Keratinocyte (primary cell): ENCODE data around the gene PRKCE. TPM values are rescaled to one million over a fixed set of nuclear protein-coding genes. Genes with fewer than 3 reads are reported as not detected.

Source experiments
- DNase-seq: peaks from one replicate; pipeline ENCODE4 v3.0.0-alpha.2; 2011; ENCODE audit warnings: low read depth, missing footprints, low spot score
- FAIRE-seq: peaks from 2 replicates; lab custom pipeline; 2011; peaks lifted over from hg19 to GRCh38; lab: Jason Lieb, UNC
- H2AFZ ChIP-seq: 2 replicates; pipeline ENCODE4 v1.6.0; 2012; ENCODE audit warnings: low read length, control low read depth, inconsistent platforms; ENCODE audit not compliant: control insufficient read depth
- H3K27ac ChIP-seq: 2 replicates; pipeline ENCODE4 v1.5.1; 2011; ENCODE audit warnings: low read length; ENCODE audit not compliant: control insufficient read depth, insufficient read depth
- H3K27me3 ChIP-seq: 3 replicates; pipeline ENCODE4 v1.6.0; 2011; ENCODE audit warnings: low read length; ENCODE audit not compliant: control insufficient read depth, insufficient read depth; ENCODE audit errors: extremely low read depth
- H3K36me3 ChIP-seq, 2 experiments: 2 replicates in 1 of 2; 3 replicates in 1 of 2; pipeline ENCODE4 v1.5.1; 2011; ENCODE audit warnings: low read length in 2 of 2, mild to moderate bottlenecking in 1 of 2; ENCODE audit not compliant: control insufficient read depth in 2 of 2, insufficient read depth in 2 of 2; ENCODE audit errors: extremely low read depth in 1 of 2
- H3K4me1 ChIP-seq: 3 replicates; pipeline ENCODE4 v1.5.1; 2011; ENCODE audit warnings: low read length; ENCODE audit not compliant: control insufficient read depth, insufficient read depth; ENCODE audit errors: extremely low read depth
- H3K4me2 ChIP-seq: 3 replicates; pipeline ENCODE4 v1.6.0; 2011; ENCODE audit warnings: low read depth, low read length; ENCODE audit not compliant: control insufficient read depth, insufficient read depth; ENCODE audit errors: extremely low read depth
- H3K4me3 ChIP-seq, 3 experiments: fragments of 200-600 bp in 1 of 3; sonication (generic) in 1 of 3; 2 replicates in 2 of 3; 3 replicates in 1 of 3; pipeline ENCODE4 v1.5.1; 2011 to 2016; ENCODE audit warnings: low read length in 3 of 3, mild to moderate bottlenecking in 3 of 3, control low read depth in 2 of 3, inconsistent platforms in 1 of 3, low read depth in 1 of 3, mixed read lengths in 1 of 3, mixed run types in 1 of 3, moderate library complexity in 1 of 3; ENCODE audit not compliant: control insufficient read depth in 2 of 3, insufficient read depth in 2 of 3; ENCODE audit errors: extremely low read depth in 1 of 3
- H3K79me2 ChIP-seq: 2 replicates; pipeline ENCODE4 v1.6.0; 2012; ENCODE audit warnings: low read length; ENCODE audit not compliant: control insufficient read depth, insufficient read depth
- H3K9ac ChIP-seq: 3 replicates; pipeline ENCODE4 v1.6.0; 2011; ENCODE audit warnings: low read length; ENCODE audit not compliant: control insufficient read depth, insufficient read depth; ENCODE audit errors: extremely low read depth
- H3K9me1 ChIP-seq: 3 replicates; pipeline ENCODE4 v1.6.0; 2011; ENCODE audit warnings: low read length; ENCODE audit not compliant: control insufficient read depth, insufficient read depth; ENCODE audit errors: extremely low read depth
- H3K9me3 ChIP-seq: 2 replicates; pipeline ENCODE4 v1.5.1; 2012; ENCODE audit warnings: low read depth, low read length; ENCODE audit not compliant: control insufficient read depth
- H4K20me1 ChIP-seq: 3 replicates; pipeline ENCODE4 v1.6.0; 2011; ENCODE audit warnings: low read length; ENCODE audit not compliant: control insufficient read depth, insufficient read depth; ENCODE audit errors: extremely low read depth
- CTCF ChIP-seq, 3 experiments: IDR thresholded peaks in 1 of 3; conservative IDR thresholded peaks in 1 of 3; optimal IDR thresholded peaks in 1 of 3; 2 replicates in 2 of 3; 3 replicates in 1 of 3; pipeline versions ENCODE3 to v1.5.1; 2011; ENCODE audit warnings: low read length in 3 of 3, mild to moderate bottlenecking in 3 of 3, moderate library complexity in 2 of 3, control low read depth in 1 of 3, inconsistent platforms in 1 of 3; ENCODE audit not compliant: insufficient read depth in 2 of 3; ENCODE audit errors: extremely low read depth in 1 of 3
- EZH2 ChIP-seq: IDR thresholded peaks from one replicate; pipeline ENCODE4 v1.6.1; 2012; ENCODE audit warnings: inconsistent platforms, mild to moderate bottlenecking, low read length, moderate library complexity
- dilution Hi-C: fragments of 300-500 bp; cut with MboI; formaldehyde crosslinking; loops from one replicate; pipeline ENCODE4 v1.7.0; 2020; ENCODE audit warnings: low sequenced_read_pairs; ENCODE audit not compliant: extremely low pct_ligation_motif_present
- polyA plus RNA-seq, 5 experiments: library from polyadenylated mRNA; depleted of rRNA in 3 of 5; stranded (reverse) in 3 of 5; stranded (forward) in 1 of 5; unstranded in 1 of 5; fragments of >200 nt; gene quantifications; 1 replicate in 1 of 5; 2 replicates in 3 of 5; 3 replicates in 1 of 5; pipeline versions ENCODE4 v1.2.1 to v1.2.3, GENCODE V29; 2011 to 2012; ENCODE audit warnings: missing spikeins in 2 of 5, low read depth in 1 of 5, low replicate concordance in 1 of 5

PRKCE gene
- polyA plus RNA-seq, 1 donor (not counting 4 experiments of a cell fraction or from before 2014, with no cell fraction given), result 2.0 TPM

GRCh38 chr2:45759310-45759851 lies 107.9 kb downstream of the PRKCE start:
- H3K27ac ChIP-seq, result no peak overlapping the region
- DNase-seq, result no peak
- H3K4me2 ChIP-seq, result no peak overlapping the region
- no peak for FAIRE-seq
- H3K36me3 ChIP-seq, result no peaks in the 10 kb centered on the region
- H3K9me1 ChIP-seq, result no peaks in the 10 kb centered on the region
- no peak overlapping the region for H3K4me3 ChIP-seq
- TF ChIP-seq CTCF (optimal IDR thresholded peaks at IDR 0.05 in 1 of 3, IDR thresholded peaks at IDR 0.05 in 1 of 3, conservative IDR thresholded peaks at IDR 0.05 in 1 of 3; ENCODE audit: extremely low read depth in 1 of 3, insufficient read depth in 2 of 3, low read length in 3 of 3) (no peak), EZH2 (no peak)
- no peaks in the 10 kb centered on the region for H3K4me1 ChIP-seq
- dilution Hi-C loops, result no loop called here
- H3K27me3 ChIP-seq, result no peaks in the 10 kb centered on the region
- H4K20me1 ChIP-seq, result no peaks in the 10 kb centered on the region
- H2AFZ ChIP-seq, result no peak overlapping the region
- no peaks in the 10 kb centered on the region for H3K79me2 ChIP-seq
- no peaks in the 10 kb centered on the region for H3K9me3 ChIP-seq
- no peak overlapping the region for H3K9ac ChIP-seq

GRCh38 chr2:45761635-45762034 lies 110.2 kb downstream of the PRKCE start:
- H3K27ac ChIP-seq, result no peak overlapping the region
- no peak overlapping the region for H3K9ac ChIP-seq
- no peaks in the 10 kb centered on the region for H3K9me1 ChIP-seq
- H3K79me2 ChIP-seq, result no peaks in the 10 kb centered on the region
- dilution Hi-C loops, result no loop called here
- H3K4me3 ChIP-seq, result no peak overlapping the region
- H4K20me1 ChIP-seq, result no peaks in the 10 kb centered on the region
- H3K36me3 ChIP-seq, result no peaks in the 10 kb centered on the region
- no peaks in the 10 kb centered on the region for H3K9me3 ChIP-seq
- H3K27me3 ChIP-seq, result no peaks in the 10 kb centered on the region
- H2AFZ ChIP-seq, result no peak overlapping the region
- FAIRE-seq (no peak), DNase-seq (no peak)
- H3K4me1 ChIP-seq, result no peaks in the 10 kb centered on the region
- no peak overlapping the region for H3K4me2 ChIP-seq
- TF ChIP-seq EZH2 (no peak), CTCF (optimal IDR thresholded peaks at IDR 0.05 in 1 of 3, IDR thresholded peaks at IDR 0.05 in 1 of 3, conservative IDR thresholded peaks at IDR 0.05 in 1 of 3; ENCODE audit: extremely low read depth in 1 of 3, insufficient read depth in 2 of 3, low read length in 3 of 3) (no peak)
